GM10248 (cell line): ENCODE data around the gene AHDC1.

Experiments
- CTCF ChIA-PET: fragments of 300-600 bp; sonication (Branson Sonifier 250); formaldehyde crosslinking; extraction: SDS; loops from one replicate; lab custom pipeline; 2021; ENCODE audit warnings: antibody characterized with exemption; lab: Yijun Ruan, JAX
- POLR2A ChIA-PET: fragments of 350-650 bp; sonication (Branson Sonifier 250); formaldehyde crosslinking; extraction: SDS; loops from one replicate; lab custom pipeline; 2020; ENCODE audit warnings: antibody characterized with exemption; lab: Yijun Ruan, JAX
- DNase-seq: peaks from one replicate; pipeline ENCODE4 v3.0.0; 2012; ENCODE audit errors: extremely low spot score
- TF ChIP-seq, protein P1 (sequence below): IDR thresholded peaks from 2 replicates; pipeline ENCODE4 v1.5.1; 2012; ENCODE audit warnings: mild to moderate bottlenecking, low read depth; ENCODE audit errors: extremely low read depth, missing control alignments, control extremely low read depth

The AHDC1 gene

DNA sequence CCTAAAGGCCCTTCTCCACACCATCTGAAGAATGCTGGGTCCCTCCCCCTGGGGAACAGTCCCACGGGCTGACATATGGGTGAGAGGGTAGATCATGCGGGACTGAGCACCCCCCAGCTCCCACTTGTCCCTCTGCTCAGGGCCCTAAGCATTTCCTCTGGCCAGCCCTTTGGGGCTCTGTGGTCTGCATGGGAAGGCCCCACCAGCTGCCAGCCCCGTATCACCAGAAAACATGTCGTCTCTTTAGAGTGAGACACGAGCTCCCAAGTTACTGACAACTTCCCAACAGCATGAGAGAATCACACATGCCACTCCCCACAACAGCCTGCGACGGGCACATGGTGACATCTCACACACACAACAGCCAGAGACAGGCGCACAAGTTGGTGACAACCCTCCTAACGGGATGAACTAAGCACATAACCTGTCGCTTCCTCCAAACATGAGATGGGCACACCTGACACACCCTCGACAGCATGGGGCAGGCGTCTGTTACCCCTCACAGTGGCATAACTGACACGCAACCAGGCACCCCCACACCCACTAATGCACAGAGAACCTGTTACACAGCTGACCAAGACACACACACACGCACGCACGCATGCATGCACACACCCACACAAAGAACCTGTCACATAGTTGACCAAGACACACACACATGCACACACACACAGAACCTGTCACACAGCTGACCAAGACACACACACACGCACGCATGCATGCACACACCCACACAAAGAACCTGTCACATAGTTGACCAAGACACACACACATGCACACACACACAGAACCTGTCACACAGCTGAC is 41.2 kb downstream of the AHDC1 start:
- ChIA-PET CTCF (interaction anchor here (0.9 to 1.9 kb wide), 4 partner anchors 10 to 106 kb away, joined by 3 to 5 read pairs (median 3); partner anchors contain the start of gene AHDC1), POLR2A (no interaction called here)
- no peak for DNase-seq
- TF ChIP-seq, protein P1, sequence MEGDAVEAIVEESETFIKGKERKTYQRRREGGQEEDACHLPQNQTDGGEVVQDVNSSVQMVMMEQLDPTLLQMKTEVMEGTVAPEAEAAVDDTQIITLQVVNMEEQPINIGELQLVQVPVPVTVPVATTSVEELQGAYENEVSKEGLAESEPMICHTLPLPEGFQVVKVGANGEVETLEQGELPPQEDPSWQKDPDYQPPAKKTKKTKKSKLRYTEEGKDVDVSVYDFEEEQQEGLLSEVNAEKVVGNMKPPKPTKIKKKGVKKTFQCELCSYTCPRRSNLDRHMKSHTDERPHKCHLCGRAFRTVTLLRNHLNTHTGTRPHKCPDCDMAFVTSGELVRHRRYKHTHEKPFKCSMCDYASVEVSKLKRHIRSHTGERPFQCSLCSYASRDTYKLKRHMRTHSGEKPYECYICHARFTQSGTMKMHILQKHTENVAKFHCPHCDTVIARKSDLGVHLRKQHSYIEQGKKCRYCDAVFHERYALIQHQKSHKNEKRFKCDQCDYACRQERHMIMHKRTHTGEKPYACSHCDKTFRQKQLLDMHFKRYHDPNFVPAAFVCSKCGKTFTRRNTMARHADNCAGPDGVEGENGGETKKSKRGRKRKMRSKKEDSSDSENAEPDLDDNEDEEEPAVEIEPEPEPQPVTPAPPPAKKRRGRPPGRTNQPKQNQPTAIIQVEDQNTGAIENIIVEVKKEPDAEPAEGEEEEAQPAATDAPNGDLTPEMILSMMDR = no peak

DNA sequence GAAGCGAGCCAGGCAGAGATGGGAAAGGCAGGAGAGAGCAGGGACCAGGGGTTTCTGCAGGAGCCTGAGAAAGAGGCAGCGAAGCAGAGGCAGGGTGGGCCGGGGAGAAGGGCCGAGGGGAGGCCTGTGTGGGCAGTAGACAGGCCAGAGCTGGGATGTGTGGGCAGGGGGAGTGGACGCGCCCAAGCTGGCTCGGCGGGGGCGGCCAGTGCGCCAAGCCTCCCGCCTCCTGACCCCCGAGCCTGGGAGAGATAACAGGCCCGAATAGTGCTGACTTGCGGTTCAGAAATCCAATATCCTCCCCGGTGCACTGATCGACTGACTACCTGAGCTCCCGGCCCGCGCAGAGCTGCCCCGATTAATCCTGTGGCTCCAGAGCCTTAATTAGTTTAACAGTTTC is 41.9 kb downstream of the AHDC1 start:
- no peak for DNase-seq
- TF ChIP-seq, protein P1 = no peak
- ChIA-PET POLR2A (no interaction called here), CTCF (interaction anchor here (1.5 kb wide), 1 partner anchor 229 kb away, joined by 3 read pairs; no protein-coding TSS in a partner anchor)

- TF ChIP-seq, protein P1 = no peak
- no peak for DNase-seq
- ChIA-PET CTCF (interaction anchor here (1.5 kb wide), 1 partner anchor 228 kb away, joined by 3 read pairs; no protein-coding TSS in a partner anchor), POLR2A (no interaction called here)
Observed at GRCh38 chr1:27561124-27561899, 42.6 kb downstream of the AHDC1 start.

GRCh38 chr1:27560268-27561123 is 43.4 kb downstream of the AHDC1 start:
- ChIA-PET CTCF (interaction anchor here (1.5 to 7.1 kb wide), 4 partner anchors 12 to 227 kb away, joined by 3 to 163 read pairs (median 46); no protein-coding TSS in a partner anchor), POLR2A (no interaction called here)
- TF ChIP-seq, protein P1 = no peak
- no peak for DNase-seq

DNA sequence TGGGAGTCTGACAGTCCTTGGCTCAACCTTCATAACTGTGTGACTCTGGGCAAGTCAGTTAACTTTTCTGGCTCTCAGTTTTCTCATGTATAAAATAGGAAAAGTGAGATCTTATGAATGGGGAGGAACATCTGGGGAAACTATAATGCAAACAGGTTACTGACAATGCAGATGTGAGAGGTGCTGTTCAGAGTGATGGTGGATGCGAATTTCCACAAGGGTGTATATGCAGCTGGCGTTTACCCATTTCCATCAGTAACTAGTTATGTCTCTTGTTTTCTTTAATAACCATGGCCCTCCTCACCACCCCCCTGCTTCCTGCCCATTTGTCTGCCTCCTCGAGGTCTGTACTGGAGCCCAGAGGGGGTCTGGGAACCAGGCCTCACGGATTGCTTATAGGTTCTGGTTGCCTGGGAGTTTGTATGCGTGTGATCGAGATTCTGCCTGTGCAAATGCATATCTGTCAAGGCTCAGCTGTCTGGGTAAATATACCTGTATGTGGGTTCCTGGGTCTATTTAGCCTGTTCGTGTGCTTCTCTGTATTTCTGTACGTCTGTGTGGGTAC is 44.4 kb downstream of the AHDC1 start:
- POLR2A ChIA-PET = no interaction called here
- DNase-seq = no peak
- TF ChIP-seq, protein P1 = no peak
- CTCF ChIA-PET = interaction anchor here (1.3 to 9.7 kb wide), 7 partner anchors 13 to 164 kb away, joined by 3 to 163 read pairs (median 82); partner anchors contain the start of gene AHDC1
